Measurements from ENCODE around the gene ARHGAP23.

The ARHGAP23 gene

DNA sequence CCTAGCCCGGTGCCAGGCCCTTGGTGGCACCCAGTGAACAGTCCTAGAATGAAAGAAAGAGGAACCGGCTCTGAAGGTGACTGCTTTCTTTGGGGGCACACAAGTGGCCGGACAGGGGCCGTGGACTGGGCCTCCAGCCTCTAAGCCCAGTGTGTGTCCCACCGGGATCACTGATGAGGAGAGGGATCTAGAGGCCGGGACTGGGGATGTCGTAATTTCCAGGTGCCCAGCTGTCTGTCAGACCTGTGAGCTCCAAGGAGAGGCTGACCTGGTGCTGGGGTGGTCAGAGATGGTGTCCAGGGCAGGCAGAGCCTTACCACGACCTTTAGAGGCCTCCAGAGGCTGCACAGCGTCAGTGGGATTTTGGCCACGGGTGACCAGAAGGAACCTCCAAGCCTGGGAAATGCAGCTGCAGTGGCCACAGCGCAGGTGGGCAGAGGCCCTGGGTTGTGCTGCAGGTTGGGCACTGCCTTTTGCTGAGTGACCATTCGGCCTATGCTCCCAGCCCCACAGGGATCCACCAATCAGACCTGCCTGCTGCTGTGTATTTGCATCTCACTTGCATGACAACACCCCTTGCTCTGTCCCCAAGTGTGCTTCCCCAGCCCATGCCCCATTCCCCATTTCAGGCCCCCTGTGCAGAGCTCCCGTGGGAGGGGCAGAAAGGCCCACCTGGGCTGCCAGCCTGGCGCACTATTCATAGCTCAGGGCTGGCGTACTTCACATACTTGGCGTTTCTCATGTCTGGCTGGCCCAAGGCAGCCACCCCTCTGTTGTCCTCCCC is 12.5 kb downstream of the ARHGAP23 start:
- ChIA-PET CTCF (no interaction called here), POLR2A (ENCODE audit: low non-redundant PET) (no interaction called here)
- TF ChIP-seq, protein P1, sequence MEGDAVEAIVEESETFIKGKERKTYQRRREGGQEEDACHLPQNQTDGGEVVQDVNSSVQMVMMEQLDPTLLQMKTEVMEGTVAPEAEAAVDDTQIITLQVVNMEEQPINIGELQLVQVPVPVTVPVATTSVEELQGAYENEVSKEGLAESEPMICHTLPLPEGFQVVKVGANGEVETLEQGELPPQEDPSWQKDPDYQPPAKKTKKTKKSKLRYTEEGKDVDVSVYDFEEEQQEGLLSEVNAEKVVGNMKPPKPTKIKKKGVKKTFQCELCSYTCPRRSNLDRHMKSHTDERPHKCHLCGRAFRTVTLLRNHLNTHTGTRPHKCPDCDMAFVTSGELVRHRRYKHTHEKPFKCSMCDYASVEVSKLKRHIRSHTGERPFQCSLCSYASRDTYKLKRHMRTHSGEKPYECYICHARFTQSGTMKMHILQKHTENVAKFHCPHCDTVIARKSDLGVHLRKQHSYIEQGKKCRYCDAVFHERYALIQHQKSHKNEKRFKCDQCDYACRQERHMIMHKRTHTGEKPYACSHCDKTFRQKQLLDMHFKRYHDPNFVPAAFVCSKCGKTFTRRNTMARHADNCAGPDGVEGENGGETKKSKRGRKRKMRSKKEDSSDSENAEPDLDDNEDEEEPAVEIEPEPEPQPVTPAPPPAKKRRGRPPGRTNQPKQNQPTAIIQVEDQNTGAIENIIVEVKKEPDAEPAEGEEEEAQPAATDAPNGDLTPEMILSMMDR (conservative IDR thresholded peaks at IDR 0.05; ENCODE audit: low read depth) = no peak
- DNase-seq (ENCODE audit: low spot score) = no peak
- 0 out of 2 replicates have a peak overlapping the region, but pooled peaks have one; percentile 59 for H3K27ac ChIP-seq

DNA sequence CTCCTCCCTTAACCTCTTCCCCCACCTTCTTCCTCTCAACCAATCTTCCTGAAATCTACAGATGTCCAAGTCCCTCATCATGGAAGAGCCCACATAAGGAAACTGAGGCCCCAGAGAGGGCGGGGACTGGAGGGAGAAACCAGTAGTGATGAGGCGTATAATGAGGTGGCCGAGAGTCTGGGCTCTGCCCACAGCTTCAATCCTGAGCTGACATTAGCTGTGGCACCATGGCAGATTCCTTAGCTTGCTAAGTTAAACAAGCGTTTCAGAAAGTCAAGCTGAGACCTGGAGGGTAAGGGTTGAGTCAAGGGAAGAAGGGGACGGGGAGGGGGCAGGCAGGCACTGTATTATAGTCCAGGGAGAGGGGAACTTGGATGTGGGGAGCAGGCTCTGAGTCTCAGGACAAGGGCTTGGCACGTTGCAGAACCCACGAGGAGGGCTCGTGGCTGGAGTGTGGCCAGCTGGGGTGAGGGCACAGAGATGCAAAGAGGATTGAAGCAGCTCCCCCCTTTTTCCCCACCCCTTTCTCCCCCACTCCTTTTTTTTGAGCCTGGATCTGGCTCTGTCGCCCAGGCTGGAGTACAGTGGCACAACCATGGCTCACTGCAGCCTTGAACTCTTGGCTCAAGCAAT is 13.3 kb downstream of the ARHGAP23 start:
- no peak for DNase-seq (ENCODE audit: low spot score)
- ChIA-PET POLR2A (ENCODE audit: low non-redundant PET) (no interaction called here), CTCF (interaction anchor here (0.8 kb wide), 1 partner anchor 18 kb away, joined by 3 read pairs; no protein-coding TSS in a partner anchor)
- TF ChIP-seq, protein P1 (conservative IDR thresholded peaks at IDR 0.05; ENCODE audit: low read depth) = no peak
- peak overlapping the region; percentile 59; the same call in 1 of the 2 replicates for H3K27ac ChIP-seq

GRCh38 chr17:38442548-38442947 is 14.3 kb downstream of the ARHGAP23 start:
- CTCF ChIA-PET = interaction anchor here (1.3 to 1.6 kb wide), 2 partner anchors 11 to 13 kb away, joined by 3 to 7 read pairs; no protein-coding TSS in a partner anchor
- TF ChIP-seq, protein P1 (conservative IDR thresholded peaks at IDR 0.05; ENCODE audit: low read depth) = no peak
- no peak for DNase-seq (ENCODE audit: low spot score)
- H3K27ac ChIP-seq = peak overlapping the region; percentile 59
- POLR2A ChIA-PET (ENCODE audit: low non-redundant PET) = no interaction called here

- ChIA-PET POLR2A (ENCODE audit: low non-redundant PET) (interaction anchor here (1.0 kb wide), 1 partner anchor 9 kb away, joined by 3 read pairs; no protein-coding TSS in a partner anchor), CTCF (interaction anchor here (0.6 to 1.6 kb wide), 9 partner anchors 11 to 422 kb away, joined by 3 to 7 read pairs (median 4); partner anchors contain the start of gene ARHGAP23)
- no peak for DNase-seq (ENCODE audit: low spot score)
- TF ChIP-seq, protein P1 (conservative IDR thresholded peaks at IDR 0.05; ENCODE audit: low read depth) = no peak
- H3K27ac ChIP-seq = peak overlapping the region; percentile 59
These were observed 15.2 kb downstream of the ARHGAP23 start for GRCh38 chr17:38443356-38444031.

- POLR2A ChIA-PET (ENCODE audit: low non-redundant PET) = interaction anchor here (1.0 kb wide), 1 partner anchor 8 kb away, joined by 3 read pairs; no protein-coding TSS in a partner anchor
- peak; percentile 68 for DNase-seq (ENCODE audit: low spot score)
- H3K27ac ChIP-seq = peak overlapping the region; percentile 59
- TF ChIP-seq, protein P1 (conservative IDR thresholded peaks at IDR 0.05; ENCODE audit: low read depth) = peak; percentile 93
- CTCF ChIA-PET = interaction anchor here (0.6 to 1.6 kb wide), 6 partner anchors 11 to 62 kb away, joined by 3 to 7 read pairs (median 4); partner anchors contain the start of gene ARHGAP23
These were observed 15.9 kb downstream of the ARHGAP23 start for GRCh38 chr17:38444151-38444550.

Data from RWPE1 (cell line).